Measurements from ENCODE around the gene KRT10. TPM values are rescaled to one million over a fixed set of nuclear protein-coding genes. Genes with fewer than 3 reads are reported as not detected.

The KRT10 gene
- total RNA-seq, 1 experiment from 2014 or later: 28.4 TPM

- Histone ChIP-seq H3K79me1 (ENCODE audit: insufficient read depth, low read depth, low read length, poor library complexity, severe bottlenecking) (no peaks in the 10 kb centered on the region), H3K27me3 (ENCODE audit: insufficient read depth, low read length) (no peaks in the 10 kb centered on the region), H4K20me1 (ENCODE audit: control insufficient read depth, insufficient read depth, insufficient read length) (no peaks in the 10 kb centered on the region), H3K9me3 (ENCODE audit: control insufficient read depth, low read depth, low read length) (no peaks in the 10 kb centered on the region), H3K4ac (ENCODE audit: low read depth, low read length) (no peak overlapping the region), H2BK5ac (ENCODE audit: insufficient read length, low read length) (no peak overlapping the region), H3K4me1 (ENCODE audit: insufficient read depth, low read length) (no peaks in the 10 kb centered on the region), H3K23me2 (ENCODE audit: insufficient read length, low read depth, low read length, poor library complexity, severe bottlenecking) (no peaks in the 10 kb centered on the region), H3K18ac (ENCODE audit: insufficient read length, low read depth, low read length) (no peak overlapping the region), H3K9ac (ENCODE audit: extremely low read depth, insufficient read length, low read length) (no peak overlapping the region), H3K56ac (ENCODE audit: insufficient read length, low read depth, low read length) (no peak overlapping the region), H3K79me2 (ENCODE audit: insufficient read depth, low read length) (no peaks in the 10 kb centered on the region), H3K14ac (ENCODE audit: insufficient read depth, low read length) (no peak overlapping the region), H4K91ac (ENCODE audit: insufficient read length, low read depth, low read length) (no peak overlapping the region), H3K23ac (ENCODE audit: insufficient read length, low read depth, low read length) (no peak overlapping the region), H4K8ac (replicated peaks; ENCODE audit: insufficient read length, low read depth, low read length) (no peak overlapping the region), H3K4me2 (ENCODE audit: insufficient read depth, insufficient read length, low read length) (no peak overlapping the region), H4K5ac (ENCODE audit: insufficient read length, low read depth, low read length) (no peak overlapping the region), H3K27ac (ENCODE audit: insufficient read length, low read depth, low read length) (no peak overlapping the region), H2BK15ac (ENCODE audit: low read depth, low read length) (no peak overlapping the region), H2AK5ac (ENCODE audit: insufficient read length, low read length) (no peak overlapping the region), H2BK120ac (ENCODE audit: low read depth, low read length, poor library complexity, severe bottlenecking) (no peak overlapping the region), H2BK12ac (ENCODE audit: insufficient read length, low read depth, low read length) (no peak overlapping the region), H2BK20ac (ENCODE audit: low read depth, low read length, poor library complexity, severe bottlenecking) (no peak overlapping the region), H2AFZ (ENCODE audit: low read length) (no peak overlapping the region), H3T11ph (ENCODE audit: low read length) (no peak overlapping the region)
- WGBS (ENCODE audit: extremely low coverage, insufficient read length, low lambda C conversion rate): no CpG with 5 or more reads among the region's 10 CpGs
- peaks cover 19% of the 10 kb centered on the region for H3K27me3 Mint-ChIP-seq (ENCODE audit: low read depth)
- DNase-seq: no peak
- no peaks in the 10 kb centered on the region; a peak in 1 of 4 replicates for H3K4me1 Mint-ChIP-seq
- TF ChIP-seq CTCF (conservative IDR thresholded peaks at IDR 0.05): no peak
- no peaks in the 10 kb centered on the region for H3K36me3 Mint-ChIP-seq (ENCODE audit: insufficient read depth in 1 of 3, low read depth in 3 of 3)
- H3K27ac Mint-ChIP-seq: no peak overlapping the region
- no peak overlapping the region for H3K4me3 Mint-ChIP-seq
- H3K9me3 Mint-ChIP-seq: no peaks in the 10 kb centered on the region
Observed at GRCh38 chr17:40793832-40794231, 28.6 kb downstream of the KRT10 start.

Data from H9 (cell line).